ENCODE measurements around the gene GAA. TPM values are rescaled to one million over a fixed set of nuclear protein-coding genes. Genes with fewer than 3 reads are reported as not detected.
A peak's percentile ranks its signal among the peaks of the same experiment; 100 is the strongest.

The GAA gene
- total RNA-seq, 2 donors from 2014 or later: 15.0 to 33.0 TPM

GRCh38 chr17:80114758-80115157 lies 13.4 kb downstream of the GAA start:
- Mint-ChIP-seq H3K27ac (peak overlapping the region; percentile 53), H3K9me3 (peaks cover 6% of the 10 kb centered on the region), H3K4me1 (peaks cover 8% of the 10 kb centered on the region), H3K4me3 (no peak overlapping the region), H3K27me3 (no peaks in the 10 kb centered on the region), H3K36me3 (ENCODE audit: low read depth) (no peaks in the 10 kb centered on the region)
- ATAC-seq (replicated peaks): no peak

GRCh38 chr17:80115159-80115558 lies 13.8 kb downstream of the GAA start:
- no peak for ATAC-seq (replicated peaks)
- Mint-ChIP-seq H3K4me1 (peaks cover 8% of the 10 kb centered on the region), H3K36me3 (ENCODE audit: low read depth) (no peaks in the 10 kb centered on the region), H3K27ac (peak overlapping the region; percentile 53), H3K27me3 (no peaks in the 10 kb centered on the region), H3K4me3 (no peak overlapping the region), H3K9me3 (peaks cover 6% of the 10 kb centered on the region)

- H3K27me3 Mint-ChIP-seq: no peaks in the 10 kb centered on the region
- ATAC-seq (replicated peaks): no peak
- peaks cover 6% of the 10 kb centered on the region for H3K9me3 Mint-ChIP-seq
- H3K4me3 Mint-ChIP-seq: no peak overlapping the region
- H3K4me1 Mint-ChIP-seq: peaks cover 8% of the 10 kb centered on the region
- H3K36me3 Mint-ChIP-seq (ENCODE audit: low read depth): no peaks in the 10 kb centered on the region
- H3K27ac Mint-ChIP-seq: no peak overlapping the region
These were observed 15.0 kb downstream of the GAA start for GRCh38 chr17:80116276-80116920.

- Mint-ChIP-seq H3K27me3 (no peaks in the 10 kb centered on the region), H3K36me3 (ENCODE audit: low read depth) (no peaks in the 10 kb centered on the region), H3K4me1 (peaks cover 8% of the 10 kb centered on the region), H3K27ac (no peak overlapping the region), H3K9me3 (peaks cover 6% of the 10 kb centered on the region), H3K4me3 (no peak overlapping the region)
- no peak for ATAC-seq (replicated peaks)
These were observed 15.6 kb downstream of the GAA start for GRCh38 chr17:80116921-80117380.

- ATAC-seq (replicated peaks): no peak
- peaks cover 6% of the 10 kb centered on the region for H3K9me3 Mint-ChIP-seq
- H3K36me3 Mint-ChIP-seq (ENCODE audit: low read depth): no peaks in the 10 kb centered on the region
- no peak overlapping the region for H3K4me3 Mint-ChIP-seq
- H3K4me1 Mint-ChIP-seq: peaks cover 8% of the 10 kb centered on the region
- no peak overlapping the region for H3K27ac Mint-ChIP-seq
- H3K27me3 Mint-ChIP-seq: no peaks in the 10 kb centered on the region
These were observed 16.4 kb downstream of the GAA start for GRCh38 chr17:80117491-80118401.

GRCh38 chr17:80118601-80119270 lies 17.4 kb downstream of the GAA start:
- H3K4me3 Mint-ChIP-seq: no peak overlapping the region
- no peak for ATAC-seq (replicated peaks)

GRCh38 chr17:80119271-80119791 lies 17.9 kb downstream of the GAA start:
- Mint-ChIP-seq H3K36me3 (ENCODE audit: low read depth) (no peaks in the 10 kb centered on the region), H3K4me3 (no peak overlapping the region), H3K27ac (no peak overlapping the region), H3K4me1 (peaks cover 8% of the 10 kb centered on the region), H3K9me3 (peaks cover 6% of the 10 kb centered on the region), H3K27me3 (no peaks in the 10 kb centered on the region)
- ATAC-seq (replicated peaks): no peak

More at GRCh38 chr17:80118601-80119270, 17.4 kb downstream of the GAA start:
- Mint-ChIP-seq H3K4me1 (peaks cover 8% of the 10 kb centered on the region), H3K27ac (no peak overlapping the region), H3K27me3 (no peaks in the 10 kb centered on the region), H3K36me3 (ENCODE audit: low read depth) (no peaks in the 10 kb centered on the region), H3K9me3 (peaks cover 6% of the 10 kb centered on the region)

GRCh38 chr17:80119839-80120238 lies 18.5 kb downstream of the GAA start:
- peaks cover 5% of the 10 kb centered on the region for H3K4me1 Mint-ChIP-seq
- H3K36me3 Mint-ChIP-seq (ENCODE audit: low read depth): no peaks in the 10 kb centered on the region
- peaks cover 5% of the 10 kb centered on the region for H3K9me3 Mint-ChIP-seq
- H3K4me3 Mint-ChIP-seq: no peak overlapping the region
- H3K27me3 Mint-ChIP-seq: no peaks in the 10 kb centered on the region
- no peak for ATAC-seq (replicated peaks)
- no peak overlapping the region for H3K27ac Mint-ChIP-seq

- no peak overlapping the region for H3K4me3 Mint-ChIP-seq
- ATAC-seq (replicated peaks): no peak
- no peaks in the 10 kb centered on the region for H3K36me3 Mint-ChIP-seq (ENCODE audit: low read depth)
- no peak overlapping the region for H3K27ac Mint-ChIP-seq
- H3K4me1 Mint-ChIP-seq: no peaks in the 10 kb centered on the region
- no peaks in the 10 kb centered on the region for H3K9me3 Mint-ChIP-seq
- no peaks in the 10 kb centered on the region for H3K27me3 Mint-ChIP-seq
These were observed 20.7 kb downstream of the GAA start for GRCh38 chr17:80122026-80122575.

- Mint-ChIP-seq H3K4me3 (no peak overlapping the region), H3K27me3 (no peaks in the 10 kb centered on the region), H3K4me1 (no peaks in the 10 kb centered on the region), H3K9me3 (no peaks in the 10 kb centered on the region), H3K36me3 (ENCODE audit: low read depth) (no peaks in the 10 kb centered on the region), H3K27ac (no peak overlapping the region)
- ATAC-seq (replicated peaks): no peak
These were observed 21.6 kb downstream of the GAA start for GRCh38 chr17:80122926-80123505.

- H3K4me1 Mint-ChIP-seq: peaks cover 2% of the 10 kb centered on the region
- no peaks in the 10 kb centered on the region for H3K9me3 Mint-ChIP-seq
- no peak overlapping the region for H3K27ac Mint-ChIP-seq
These were observed 22.4 kb downstream of the GAA start for GRCh38 chr17:80123791-80124190.

GRCh38 chr17:80124351-80124981 lies 23.1 kb downstream of the GAA start:
- Mint-ChIP-seq H3K27ac (no peak overlapping the region), H3K27me3 (no peaks in the 10 kb centered on the region), H3K36me3 (ENCODE audit: low read depth) (no peaks in the 10 kb centered on the region), H3K9me3 (no peaks in the 10 kb centered on the region), H3K4me3 (no peak overlapping the region), H3K4me1 (peaks cover 8% of the 10 kb centered on the region)
- no peak for ATAC-seq (replicated peaks)

More at GRCh38 chr17:80123791-80124190, 22.4 kb downstream of the GAA start:
- ATAC-seq (replicated peaks): no peak
- Mint-ChIP-seq H3K36me3 (ENCODE audit: low read depth) (no peaks in the 10 kb centered on the region), H3K4me3 (no peak overlapping the region), H3K27me3 (no peaks in the 10 kb centered on the region)

- Mint-ChIP-seq H3K9me3 (no peaks in the 10 kb centered on the region), H3K36me3 (ENCODE audit: low read depth) (no peaks in the 10 kb centered on the region), H3K27me3 (no peaks in the 10 kb centered on the region), H3K27ac (no peak overlapping the region), H3K4me1 (peaks cover 8% of the 10 kb centered on the region), H3K4me3 (no peak overlapping the region)
- no peak for ATAC-seq (replicated peaks)
These were observed 24.5 kb downstream of the GAA start for GRCh38 chr17:80125656-80126448.
